Stimulated activated CD8-positive, alpha-beta memory T cell treated with anti-CD3 and anti-CD28 coated beads, Interleukin-2, amount 100 ng/mL, for 1 hour (primary cell): ENCODE data around the gene DIAPH2.
"Not testable (repeated sequence)": the region's sequence is repeated elsewhere in the genome, so short reads cannot be mapped to it uniquely, and the experiment has no call there.

Experiments used
- DNase-seq, 2 donors: peaks; one replicate each; pipeline ENCODE4 v3.0.0-alpha.2; 2020; ENCODE audit warnings: low read depth in 2 of 2

The DIAPH2 gene

GRCh38 chrX:96684339-96685209 is at the start of gene DIAPH2:
DIAPH2 (plus strand) TSS chrX:96684842.
- DNase-seq: peak; percentile 32 to 43

- no peak for DNase-seq
These were observed 34.6 kb upstream of the DIAPH2 start for GRCh38 chrX:96650023-96650422.

- no peak for DNase-seq
These were observed 28.6 kb upstream of the DIAPH2 start for GRCh38 chrX:96655947-96656623.

- no peak for DNase-seq
These were observed 2.1 kb upstream of the DIAPH2 start for GRCh38 chrX:96682516-96682915.

GRCh38 chrX:96683997-96684338 is 674 bp upstream of the DIAPH2 start:
- no peak for DNase-seq

GRCh38 chrX:96685210-96686099 is 813 bp downstream of the DIAPH2 start:
- peak in 1 of 2 donors; percentile 0 for DNase-seq

GRCh38 chrX:96687776-96688175 is 3.1 kb downstream of the DIAPH2 start:
- DNase-seq: no peak

- no peak for DNase-seq
These were observed 4.1 kb downstream of the DIAPH2 start for GRCh38 chrX:96688789-96689188.

GRCh38 chrX:96689991-96690390 is 5.3 kb downstream of the DIAPH2 start:
- DNase-seq: no peak

- no peak for DNase-seq
These were observed 7.8 kb downstream of the DIAPH2 start for GRCh38 chrX:96692454-96692853.

- no peak for DNase-seq
These were observed 8.2 kb downstream of the DIAPH2 start for GRCh38 chrX:96692890-96693289.

GRCh38 chrX:96693407-96693806 is 8.8 kb downstream of the DIAPH2 start:
- DNase-seq: no peak

GRCh38 chrX:96696462-96696861 is 11.8 kb downstream of the DIAPH2 start:
- DNase-seq: no peak

GRCh38 chrX:96700625-96701024 is 16.0 kb downstream of the DIAPH2 start:
- DNase-seq: no peak

- no peak for DNase-seq
These were observed 18.7 kb downstream of the DIAPH2 start for GRCh38 chrX:96703379-96703778.

GRCh38 chrX:96703816-96704215 is 19.2 kb downstream of the DIAPH2 start:
- DNase-seq: no peak

GRCh38 chrX:96704629-96705028 is 20.0 kb downstream of the DIAPH2 start:
- DNase-seq: no peak

GRCh38 chrX:96705905-96706304 is 21.3 kb downstream of the DIAPH2 start:
- no peak for DNase-seq

GRCh38 chrX:96707804-96708203 is 23.2 kb downstream of the DIAPH2 start:
- no peak for DNase-seq

GRCh38 chrX:96710031-96710430 is 25.4 kb downstream of the DIAPH2 start:
- DNase-seq: no peak

- no peak for DNase-seq
These were observed 28.7 kb downstream of the DIAPH2 start for GRCh38 chrX:96713303-96713702.

- DNase-seq: not testable (repeated sequence)
These were observed 29.8 kb downstream of the DIAPH2 start for GRCh38 chrX:96714393-96714792.
